Body of pancreas (tissue), 4 donors: Measurements from ENCODE around the gene SCN4A.

Source experiments
- CTCF ChIP-seq, 7 experiments: fragments of 450-650 bp in 4 of 7; fragments of 200-600 bp in 3 of 7; sonication (generic) in 3 of 7; IDR thresholded peaks; one replicate each; pipeline ENCODE4 v1.5.1; 2016 to 2019; ENCODE audit warnings: antibody characterized with exemption in 7 of 7
- POLR2A ChIP-seq, 3 donors: fragments of 450-650 bp; IDR thresholded peaks; one replicate each; pipeline ENCODE4 v1.6.1; 2016; ENCODE audit warnings: antibody characterized with exemption in 3 of 3, mild to moderate bottlenecking in 2 of 3

GRCh38 chr17:63987221-63988126 is 14.8 kb upstream of the SCN4A start:
- TF ChIP-seq POLR2A (IDR thresholded peaks at IDR 0.05) (no peak), CTCF (IDR thresholded peaks at IDR 0.05) (no peak)
